HCT116 (cell line): Measurements from ENCODE around the gene FNIP2.

Experiments
- POLR2AphosphoS5 ChIP-seq: IDR thresholded peaks from 2 replicates; pipeline ENCODE4 v1.6.1; 2011; ENCODE audit warnings: mild to moderate bottlenecking, low read depth, low read length, moderate library complexity
- TF ChIP-seq, protein P1 (sequence below), 3 experiments: fragments of 200-600 bp in 1 of 3; sonication (generic) in 1 of 3; IDR thresholded peaks in 2 of 3; conservative IDR thresholded peaks in 1 of 3; 2 replicates each; pipeline ENCODE4 v1.5.1; 2012 to 2017; ENCODE audit warnings: low read depth in 2 of 3, low read length in 2 of 3, antibody characterized with exemption in 1 of 3, borderline replicate concordance in 1 of 3, control low read depth in 1 of 3, mild to moderate bottlenecking in 1 of 3, mixed read lengths in 1 of 3, mixed run types in 1 of 3, moderate library complexity in 1 of 3; ENCODE audit not compliant: insufficient read depth in 1 of 3

DNA sequence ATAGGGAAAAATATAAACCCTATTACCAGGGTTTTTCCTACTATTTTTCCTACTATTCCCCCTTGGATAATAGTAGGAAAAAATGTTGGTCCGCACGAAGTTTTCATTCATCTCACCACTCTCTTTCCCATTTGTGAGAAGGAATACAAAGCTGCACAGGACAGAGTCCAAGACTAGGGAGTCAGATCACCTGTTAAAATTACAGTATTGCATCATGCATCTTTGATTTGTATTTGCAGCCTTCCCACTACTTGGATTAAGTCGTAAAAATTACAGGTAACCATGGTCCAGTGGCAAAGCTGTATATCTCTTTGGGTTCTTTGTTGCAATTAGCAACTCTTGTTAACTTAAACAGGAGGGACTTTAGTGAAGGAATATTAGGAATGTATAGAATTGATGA, 121.5 kb downstream of the FNIP2 start:
- TF ChIP-seq, protein P1, sequence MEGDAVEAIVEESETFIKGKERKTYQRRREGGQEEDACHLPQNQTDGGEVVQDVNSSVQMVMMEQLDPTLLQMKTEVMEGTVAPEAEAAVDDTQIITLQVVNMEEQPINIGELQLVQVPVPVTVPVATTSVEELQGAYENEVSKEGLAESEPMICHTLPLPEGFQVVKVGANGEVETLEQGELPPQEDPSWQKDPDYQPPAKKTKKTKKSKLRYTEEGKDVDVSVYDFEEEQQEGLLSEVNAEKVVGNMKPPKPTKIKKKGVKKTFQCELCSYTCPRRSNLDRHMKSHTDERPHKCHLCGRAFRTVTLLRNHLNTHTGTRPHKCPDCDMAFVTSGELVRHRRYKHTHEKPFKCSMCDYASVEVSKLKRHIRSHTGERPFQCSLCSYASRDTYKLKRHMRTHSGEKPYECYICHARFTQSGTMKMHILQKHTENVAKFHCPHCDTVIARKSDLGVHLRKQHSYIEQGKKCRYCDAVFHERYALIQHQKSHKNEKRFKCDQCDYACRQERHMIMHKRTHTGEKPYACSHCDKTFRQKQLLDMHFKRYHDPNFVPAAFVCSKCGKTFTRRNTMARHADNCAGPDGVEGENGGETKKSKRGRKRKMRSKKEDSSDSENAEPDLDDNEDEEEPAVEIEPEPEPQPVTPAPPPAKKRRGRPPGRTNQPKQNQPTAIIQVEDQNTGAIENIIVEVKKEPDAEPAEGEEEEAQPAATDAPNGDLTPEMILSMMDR (IDR thresholded peaks at IDR 0.05 in 2 of 3, conservative IDR thresholded peaks at IDR 0.05 in 1 of 3; ENCODE audit: borderline replicate concordance in 1 of 3, insufficient read depth in 1 of 3, low read depth in 2 of 3, low read length in 2 of 3) = no peak
- TF ChIP-seq POLR2AphosphoS5 = no peak
